Sigmoid colon (tissue), 7 donors: Measurements from ENCODE around the gene CARD11. TPM values are rescaled to one million over a fixed set of nuclear protein-coding genes. Genes with fewer than 3 reads are reported as not detected.

Experiments
- DNase-seq: peaks from one replicate; pipeline ENCODE4 v3.0.0-alpha.2; 2019
- H3K27ac ChIP-seq, 4 donors: fragments of 200-600 bp; sonication (generic); one replicate each; pipeline ENCODE4 v1.5.1; 2016 to 2019; ENCODE audit warnings: mild to moderate bottlenecking in 1 of 4
- H3K27me3 ChIP-seq, 3 donors: fragments of 200-600 bp; sonication (generic); one replicate each; pipeline ENCODE4 v1.5.1; 2019; ENCODE audit warnings: mild to moderate bottlenecking in 1 of 3
- H3K36me3 ChIP-seq, 4 donors: fragments of 200-600 bp; sonication (generic); one replicate each; pipeline ENCODE4 v1.5.1; 2016 to 2019
- H3K4me1 ChIP-seq, 4 donors: fragments of 200-600 bp; sonication (generic); one replicate each; pipeline ENCODE4 v1.5.1; 2017 to 2019
- H3K4me3 ChIP-seq, 4 donors: fragments of 200-600 bp; sonication (generic); one replicate each; pipeline ENCODE4 v1.5.1; 2017 to 2019; ENCODE audit warnings: mild to moderate bottlenecking in 2 of 4, moderate library complexity in 1 of 4
- H3K9me3 ChIP-seq, 4 donors: fragments of 200-600 bp in 3 of 4; sonication (generic) in 3 of 4; one replicate each; pipeline versions ENCODE4 v1.5.1 to v1.6.1; 2013 to 2019
- EP300 ChIP-seq, 4 donors: sonication (generic); formaldehyde crosslinking; IDR thresholded peaks; one replicate each; pipeline ENCODE4 v1.6.1; 2017; ENCODE audit warnings: antibody characterized with exemption in 4 of 4
- POLR2A ChIP-seq, 2 donors: fragments of 450-650 bp; IDR thresholded peaks; one replicate each; pipeline ENCODE4 v1.6.1; 2016; ENCODE audit warnings: antibody characterized with exemption in 2 of 2, mild to moderate bottlenecking in 2 of 2, moderate library complexity in 2 of 2
- POLR2AphosphoS5 ChIP-seq, 4 donors: sonication (generic); formaldehyde crosslinking; IDR thresholded peaks; one replicate each; pipeline ENCODE4 v1.6.1; 2017; ENCODE audit warnings: antibody characterized with exemption in 4 of 4
- WGBS, 2 donors: extraction: QIAGEN DNeasy Blood & Tissue Kit; methylation state at CpG; one replicate each; pipeline ENCODE4 v1.1.7; 2013; 5-methylcytosine and 5-hydroxymethylcytosine counted together
- intact Hi-C: fragments of 100-400 bp; cut with DNase I; formaldehyde crosslinking; loops from one replicate; pipeline ENCODE4 v1.15.1; 2023
- polyA plus RNA-seq, 3 donors: library from polyadenylated mRNA; stranded (reverse); fragments of 200-250 nt; gene quantifications; one replicate each; pipeline ENCODE4 v1.2.3, GENCODE V29; 2013
- total RNA-seq, 4 donors: library from RNA; depleted of rRNA; stranded (reverse); fragments of >200 nt; gene quantifications; one replicate each; pipeline ENCODE4 v1.1.0, GENCODE V29; 2016
- TF ChIP-seq, protein P1 (sequence below), 4 experiments: fragments of 450-650 bp in 3 of 4; fragments of 200-600 bp in 1 of 4; IDR thresholded peaks; one replicate each; pipeline ENCODE4 v1.5.1; 2016 to 2019; ENCODE audit warnings: antibody characterized with exemption in 4 of 4, mild to moderate bottlenecking in 3 of 4, moderate library complexity in 2 of 4
- donor health status: healthy with polysubstance abuse.
- donor health status: Bipolar disorder and iron deficiency.
- donor health status: healthy.

The CARD11 gene
- total and polyA plus RNA-seq, 7 donors: 0.14 to 22.4 (median 0.66) TPM; not detected in 1

DNA sequence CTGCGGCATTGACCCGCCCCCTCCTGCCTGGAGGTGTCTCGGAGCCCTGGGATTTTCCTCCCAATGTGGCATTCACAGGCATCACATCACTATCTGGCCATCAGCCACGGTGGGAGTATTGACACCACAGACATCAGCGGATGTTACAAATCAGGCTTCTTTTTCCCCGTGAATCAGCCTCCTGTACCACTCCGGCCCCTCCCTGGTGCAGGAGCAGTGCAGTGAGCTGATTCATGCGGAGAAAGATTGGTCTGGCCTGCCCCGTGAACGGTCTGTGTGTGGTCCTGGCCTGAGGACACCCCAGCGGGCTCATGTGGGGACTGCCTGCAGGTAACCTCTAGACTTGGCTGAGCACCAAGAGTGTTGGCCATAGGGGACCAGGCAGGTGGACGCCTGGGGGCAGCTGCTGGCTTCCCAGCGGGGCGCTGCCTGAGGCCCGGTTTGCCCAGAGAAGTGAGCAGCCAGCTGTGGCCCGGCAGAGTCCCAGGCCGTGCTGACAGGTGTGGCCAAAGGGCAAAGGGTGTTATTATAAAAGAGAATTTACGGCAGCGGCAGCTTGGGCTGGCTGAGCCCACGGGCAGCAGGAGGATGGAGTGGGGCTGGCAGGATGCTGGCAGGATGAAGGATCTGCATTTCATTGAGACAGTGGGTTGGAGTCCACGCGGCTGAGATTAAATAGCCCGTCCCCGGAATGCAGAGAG, 167.5 kb downstream of the CARD11 start:
- H3K36me3 ChIP-seq: no peaks in the 10 kb centered on the region
- H3K27me3 ChIP-seq: no peaks in the 10 kb centered on the region
- intact Hi-C loops: no loop called here
- no peaks in the 10 kb centered on the region for H3K4me1 ChIP-seq
- DNase-seq: no peak
- no peak overlapping the region for H3K4me3 ChIP-seq
- no peak overlapping the region for H3K27ac ChIP-seq
- TF ChIP-seq, protein P1, sequence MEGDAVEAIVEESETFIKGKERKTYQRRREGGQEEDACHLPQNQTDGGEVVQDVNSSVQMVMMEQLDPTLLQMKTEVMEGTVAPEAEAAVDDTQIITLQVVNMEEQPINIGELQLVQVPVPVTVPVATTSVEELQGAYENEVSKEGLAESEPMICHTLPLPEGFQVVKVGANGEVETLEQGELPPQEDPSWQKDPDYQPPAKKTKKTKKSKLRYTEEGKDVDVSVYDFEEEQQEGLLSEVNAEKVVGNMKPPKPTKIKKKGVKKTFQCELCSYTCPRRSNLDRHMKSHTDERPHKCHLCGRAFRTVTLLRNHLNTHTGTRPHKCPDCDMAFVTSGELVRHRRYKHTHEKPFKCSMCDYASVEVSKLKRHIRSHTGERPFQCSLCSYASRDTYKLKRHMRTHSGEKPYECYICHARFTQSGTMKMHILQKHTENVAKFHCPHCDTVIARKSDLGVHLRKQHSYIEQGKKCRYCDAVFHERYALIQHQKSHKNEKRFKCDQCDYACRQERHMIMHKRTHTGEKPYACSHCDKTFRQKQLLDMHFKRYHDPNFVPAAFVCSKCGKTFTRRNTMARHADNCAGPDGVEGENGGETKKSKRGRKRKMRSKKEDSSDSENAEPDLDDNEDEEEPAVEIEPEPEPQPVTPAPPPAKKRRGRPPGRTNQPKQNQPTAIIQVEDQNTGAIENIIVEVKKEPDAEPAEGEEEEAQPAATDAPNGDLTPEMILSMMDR (IDR thresholded peaks at IDR 0.05): no peak
- TF ChIP-seq EP300 (IDR thresholded peaks at IDR 0.05) (no peak), POLR2AphosphoS5 (IDR thresholded peaks at IDR 0.05) (no peak), POLR2A (IDR thresholded peaks at IDR 0.05) (no peak)
- WGBS, 2 donors: 35 to 68% methylated on average over 24 of the region's 24 CpGs
- no peaks in the 10 kb centered on the region for H3K9me3 ChIP-seq

DNA sequence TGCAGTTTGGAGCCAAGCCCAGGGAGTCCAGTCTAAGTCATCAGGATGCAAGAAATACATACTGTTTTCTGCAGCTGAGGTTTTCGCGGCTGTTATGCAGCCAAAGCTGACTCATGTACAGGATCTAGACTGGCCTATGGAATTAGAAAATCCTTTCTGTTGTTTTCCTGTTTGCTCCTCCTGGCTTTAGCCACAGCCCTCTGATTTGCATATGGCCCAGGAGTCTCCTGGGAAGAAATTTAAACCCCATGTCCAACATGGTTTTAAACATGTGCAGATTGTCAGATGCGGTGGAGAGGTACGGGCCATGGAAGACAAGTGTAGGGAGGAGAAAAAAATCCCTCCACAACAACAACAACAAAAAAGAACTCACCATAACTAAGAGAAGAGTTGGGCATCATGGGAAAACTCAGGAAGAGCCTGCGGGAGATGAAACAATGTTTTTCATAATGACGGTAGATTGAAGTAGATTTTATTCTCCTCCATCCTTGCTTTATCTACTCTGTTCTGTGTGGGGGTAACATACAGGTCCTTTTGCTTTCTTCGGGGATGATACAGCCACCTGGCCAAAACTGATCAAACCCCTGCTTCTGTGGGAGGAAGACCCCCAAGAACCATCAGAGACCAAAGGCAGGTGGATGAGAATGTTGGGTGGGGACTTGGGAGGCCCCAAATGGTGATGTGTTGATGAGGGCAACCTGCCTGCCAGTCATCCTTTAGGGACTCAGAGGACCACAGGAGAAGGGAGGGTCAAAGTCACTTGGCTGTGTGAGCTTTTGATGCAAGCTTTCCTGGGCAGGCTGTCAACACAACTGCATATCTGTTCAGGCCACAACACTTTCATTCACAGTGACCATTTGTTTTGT, 169.7 kb downstream of the CARD11 start:
- DNase-seq: no peak
- Histone ChIP-seq H3K36me3 (no peaks in the 10 kb centered on the region), H3K27me3 (no peaks in the 10 kb centered on the region), H3K9me3 (no peaks in the 10 kb centered on the region), H3K4me1 (no peaks in the 10 kb centered on the region), H3K27ac (no peak overlapping the region), H3K4me3 (no peak overlapping the region)
- intact Hi-C loops: no loop called here
- 40 to 56% methylated on average over 7 of the region's 7 CpGs for WGBS, 2 donors
- TF ChIP-seq EP300 (IDR thresholded peaks at IDR 0.05): no peak
- TF ChIP-seq POLR2A (IDR thresholded peaks at IDR 0.05): no peak
- TF ChIP-seq, protein P1 (IDR thresholded peaks at IDR 0.05): no peak
- no peak for TF ChIP-seq POLR2AphosphoS5 (IDR thresholded peaks at IDR 0.05)

DNA sequence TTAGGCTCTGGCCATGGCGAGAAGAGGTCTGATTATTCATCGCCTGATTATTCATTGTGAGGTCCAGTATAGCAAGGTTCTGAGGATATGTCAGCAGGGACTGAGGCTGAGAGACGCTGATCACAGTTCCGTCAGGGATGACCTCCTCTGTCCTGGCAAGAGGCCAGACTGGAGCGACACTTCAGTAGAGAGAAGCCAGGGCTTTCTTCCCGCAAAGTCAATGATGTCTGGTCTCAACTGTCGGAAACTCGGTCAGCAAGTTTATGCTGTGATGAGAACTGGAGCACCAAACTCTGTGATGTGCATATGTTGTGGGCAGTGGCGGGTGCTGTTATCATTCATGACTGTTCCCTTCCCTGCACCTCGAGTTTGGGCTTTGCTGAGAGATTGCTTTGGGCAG, 170.5 kb downstream of the CARD11 start:
- TF ChIP-seq, protein P1 (IDR thresholded peaks at IDR 0.05): no peak
- no peak for TF ChIP-seq EP300 (IDR thresholded peaks at IDR 0.05)
- Histone ChIP-seq H3K27ac (no peak overlapping the region), H3K9me3 (no peaks in the 10 kb centered on the region), H3K36me3 (no peaks in the 10 kb centered on the region), H3K4me1 (no peaks in the 10 kb centered on the region), H3K27me3 (no peaks in the 10 kb centered on the region), H3K4me3 (no peak overlapping the region)
- WGBS, 2 donors: 58 to 79% methylated on average over 10 of the region's 10 CpGs
- DNase-seq: no peak
- intact Hi-C loops: no loop called here

DNA sequence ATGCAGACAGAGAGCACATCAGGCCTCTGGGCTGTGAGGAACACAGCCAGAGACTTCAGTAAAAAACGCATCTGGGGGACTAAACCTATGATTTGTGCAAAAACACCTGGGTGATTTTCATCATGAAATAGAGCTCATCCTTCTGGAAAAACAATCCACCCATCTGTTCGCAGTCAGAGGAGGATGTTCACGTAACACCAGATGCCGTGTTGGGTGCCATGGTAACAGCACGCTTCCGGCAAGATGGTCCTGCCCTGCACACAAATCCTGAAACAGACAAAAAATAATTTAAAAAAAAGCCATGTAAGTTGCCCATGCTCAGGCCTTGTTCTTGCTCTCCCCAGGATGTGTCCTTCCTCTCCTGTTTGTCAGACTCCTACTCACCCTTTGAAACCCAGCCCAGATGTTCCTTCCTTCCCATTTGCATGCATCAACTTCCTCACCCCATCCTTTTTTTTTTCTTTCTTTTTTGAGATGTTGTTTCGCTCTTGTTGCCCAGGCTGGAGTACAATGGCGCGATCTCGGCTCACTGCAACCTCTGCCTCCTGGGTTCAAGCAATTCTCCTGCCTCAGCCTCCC, 171.3 kb downstream of the CARD11 start:
- intact Hi-C loops: no loop called here
- Histone ChIP-seq H3K9me3 (no peaks in the 10 kb centered on the region), H3K27me3 (no peaks in the 10 kb centered on the region), H3K4me1 (no peaks in the 10 kb centered on the region), H3K4me3 (no peak overlapping the region), H3K27ac (no peak overlapping the region), H3K36me3 (no peaks in the 10 kb centered on the region)
- no peak for DNase-seq
- TF ChIP-seq, protein P1 (IDR thresholded peaks at IDR 0.05): no peak
- no peak for TF ChIP-seq POLR2A (IDR thresholded peaks at IDR 0.05)
- no peak for TF ChIP-seq EP300 (IDR thresholded peaks at IDR 0.05)
- no peak for TF ChIP-seq POLR2AphosphoS5 (IDR thresholded peaks at IDR 0.05)
- WGBS, 2 donors: 86 to 94% methylated on average over 10 of the region's 10 CpGs
